ENCODE results near the gene SEMA5A.

DNA sequence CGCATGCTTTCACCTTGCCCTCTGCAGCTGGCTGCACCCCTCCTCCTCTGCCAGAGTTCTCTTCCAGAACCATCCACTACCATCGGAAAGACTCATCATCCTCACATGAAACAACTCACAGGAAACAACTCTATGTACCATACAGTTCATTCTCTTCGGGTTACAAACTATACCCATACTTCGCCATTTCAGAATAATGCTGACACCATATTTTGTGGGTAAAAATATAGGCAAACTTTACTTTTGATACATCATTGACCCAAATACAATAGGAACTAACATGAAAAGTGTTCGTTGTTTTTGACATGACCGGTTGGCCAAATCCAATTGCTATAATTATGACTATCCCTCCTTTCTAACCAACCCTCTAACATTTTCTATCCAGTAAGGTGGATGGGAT, 421.0 kb downstream of the SEMA5A start:
- TF ChIP-seq, protein P1, sequence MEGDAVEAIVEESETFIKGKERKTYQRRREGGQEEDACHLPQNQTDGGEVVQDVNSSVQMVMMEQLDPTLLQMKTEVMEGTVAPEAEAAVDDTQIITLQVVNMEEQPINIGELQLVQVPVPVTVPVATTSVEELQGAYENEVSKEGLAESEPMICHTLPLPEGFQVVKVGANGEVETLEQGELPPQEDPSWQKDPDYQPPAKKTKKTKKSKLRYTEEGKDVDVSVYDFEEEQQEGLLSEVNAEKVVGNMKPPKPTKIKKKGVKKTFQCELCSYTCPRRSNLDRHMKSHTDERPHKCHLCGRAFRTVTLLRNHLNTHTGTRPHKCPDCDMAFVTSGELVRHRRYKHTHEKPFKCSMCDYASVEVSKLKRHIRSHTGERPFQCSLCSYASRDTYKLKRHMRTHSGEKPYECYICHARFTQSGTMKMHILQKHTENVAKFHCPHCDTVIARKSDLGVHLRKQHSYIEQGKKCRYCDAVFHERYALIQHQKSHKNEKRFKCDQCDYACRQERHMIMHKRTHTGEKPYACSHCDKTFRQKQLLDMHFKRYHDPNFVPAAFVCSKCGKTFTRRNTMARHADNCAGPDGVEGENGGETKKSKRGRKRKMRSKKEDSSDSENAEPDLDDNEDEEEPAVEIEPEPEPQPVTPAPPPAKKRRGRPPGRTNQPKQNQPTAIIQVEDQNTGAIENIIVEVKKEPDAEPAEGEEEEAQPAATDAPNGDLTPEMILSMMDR (IDR thresholded peaks at IDR 0.05), result no peak
- TF ChIP-seq EP300 (IDR thresholded peaks at IDR 0.05), result no peak
